Left renal cortex interstitium (tissue), 4 donors: Measurements from ENCODE around the gene SC5D. TPM values are rescaled to one million over a fixed set of nuclear protein-coding genes. Genes with fewer than 3 reads are reported as not detected.

ENCODE experiments used
- DNase-seq, 4 donors: peaks; one replicate each; pipeline ENCODE4 v3.0.0-alpha.2; 2013; ENCODE audit warnings: low read depth in 4 of 4, low spot score in 2 of 4, missing footprints in 1 of 4
- polyA plus RNA-seq, 4 donors: library from polyadenylated mRNA; unstranded; fragments of 120-200 nt; gene quantifications; one replicate each; pipeline ENCODE4 v1.2.1, GENCODE V29; 2013; ENCODE audit not compliant: insufficient read length in 4 of 4

SC5D gene
- polyA plus RNA-seq, 4 donors: 56.5 to 67.3 (median 60.9) TPM

DNA sequence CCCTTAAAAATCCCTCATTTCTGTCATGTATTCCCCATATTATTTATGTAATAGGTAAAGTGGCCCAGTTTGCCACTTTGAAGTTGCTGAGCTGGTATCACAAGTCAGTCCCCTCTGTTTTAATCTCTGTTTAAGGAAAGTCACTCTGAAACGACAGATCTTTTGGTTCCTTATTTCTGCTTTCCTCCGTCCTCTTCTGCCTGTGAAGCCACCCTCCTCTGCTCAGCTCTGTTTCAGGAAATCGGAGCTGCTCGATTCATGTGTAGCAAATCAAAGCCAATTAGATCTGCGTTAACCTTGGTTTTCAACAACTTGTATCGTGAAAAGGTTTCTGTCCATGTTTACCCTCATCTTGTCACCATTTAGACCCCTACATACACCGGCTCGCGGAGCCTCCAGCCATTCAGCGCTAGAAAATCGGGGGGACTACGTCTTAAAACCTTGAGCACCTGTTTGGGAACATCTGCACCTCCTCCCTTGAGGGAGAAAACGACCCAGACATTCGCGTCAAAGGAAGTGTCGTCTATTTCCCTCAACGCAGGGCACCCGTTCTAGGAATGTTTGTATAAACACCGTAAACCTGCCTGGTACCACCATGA lies 576 bp upstream of the SC5D start:
- peak in 3 of 4 donors; percentile 5 to 42 (median 24) for DNase-seq

- peak in 1 of 4 donors; percentile 34 for DNase-seq
Measured at GRCh38 chr11:121293288-121293594, 670 bp downstream of the SC5D start.

GRCh38 chr11:121295246-121296029 lies 2.9 kb downstream of the SC5D start:
- DNase-seq: no peak

GRCh38 chr11:121297872-121298271 lies 5.3 kb downstream of the SC5D start:
- no peak for DNase-seq

DNA sequence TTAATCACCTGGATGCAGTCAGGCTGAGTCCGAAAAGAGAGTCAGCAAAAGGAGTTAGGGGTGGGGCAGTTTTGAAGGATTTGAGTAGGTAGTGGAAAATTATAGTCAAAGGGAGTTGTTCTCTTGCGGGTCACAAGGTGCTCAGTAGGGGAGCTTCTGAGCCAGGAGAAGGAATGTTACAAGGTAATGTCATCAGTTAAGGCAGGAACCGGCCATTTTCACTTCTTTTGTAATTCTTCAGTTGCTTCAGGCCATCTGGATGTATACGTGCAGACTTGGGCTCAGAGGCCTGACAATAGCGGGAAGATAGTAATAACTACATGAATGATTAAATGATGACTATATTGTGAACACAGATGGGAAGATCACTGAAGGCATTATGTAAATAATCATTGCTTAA lies 6.2 kb downstream of the SC5D start:
- no peak for DNase-seq

DNA sequence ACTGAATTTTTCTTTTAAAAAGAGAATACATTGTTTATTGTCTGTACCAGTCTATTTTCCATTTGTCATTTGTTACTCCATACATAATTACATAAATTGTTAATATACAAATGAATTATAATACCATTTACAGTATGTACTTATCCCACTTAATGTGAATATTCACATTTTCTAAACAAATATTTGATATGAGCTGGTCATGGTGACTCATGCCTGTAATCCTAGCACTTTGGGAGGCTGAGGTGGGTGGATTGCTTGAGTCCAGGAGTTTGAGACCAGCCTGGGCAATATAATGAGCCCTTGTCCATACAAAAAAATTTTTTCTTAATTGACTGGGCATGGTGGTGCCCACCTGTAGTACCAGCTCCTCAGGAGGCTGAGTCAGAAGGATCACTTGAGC lies 6.8 kb downstream of the SC5D start:
- DNase-seq: no peak

DNA sequence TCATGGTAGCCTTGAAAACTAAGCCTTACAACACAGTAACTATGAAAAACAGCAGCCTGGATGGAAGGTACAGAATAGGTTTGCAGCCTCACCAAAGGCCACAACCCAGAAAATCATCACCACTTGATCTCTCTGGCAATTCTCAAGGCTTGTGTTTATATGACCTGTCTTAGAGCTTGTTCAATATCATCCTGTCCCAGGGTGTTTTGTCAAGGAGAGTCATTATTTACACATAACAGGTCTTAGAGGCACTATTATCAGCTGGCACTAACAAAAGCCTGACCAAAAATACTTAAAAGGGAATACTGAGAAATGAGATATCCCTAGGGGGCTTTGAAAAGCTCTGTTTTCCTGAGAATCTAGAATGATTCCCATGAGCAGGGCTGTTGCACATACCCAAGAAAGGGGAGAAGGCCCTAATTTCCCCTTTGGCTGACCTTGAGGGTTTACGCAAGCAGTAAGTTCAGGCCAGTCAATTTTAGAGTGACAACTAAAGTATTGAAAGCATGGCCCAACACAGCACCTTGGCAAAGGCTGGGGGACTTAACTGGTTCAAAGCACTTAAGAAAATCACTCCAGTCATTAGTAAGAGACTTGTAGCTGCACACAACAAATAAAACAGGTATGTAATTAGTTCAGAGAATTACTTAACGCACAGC lies 7.9 kb downstream of the SC5D start:
- no peak for DNase-seq

GRCh38 chr11:121300972-121301699 lies 8.6 kb downstream of the SC5D start:
- no peak for DNase-seq

- DNase-seq: no peak
Measured at GRCh38 chr11:121304759-121305158, 12.2 kb downstream of the SC5D start.

- DNase-seq: no peak
Measured at GRCh38 chr11:121308816-121309215, 16.2 kb downstream of the SC5D start.

DNA sequence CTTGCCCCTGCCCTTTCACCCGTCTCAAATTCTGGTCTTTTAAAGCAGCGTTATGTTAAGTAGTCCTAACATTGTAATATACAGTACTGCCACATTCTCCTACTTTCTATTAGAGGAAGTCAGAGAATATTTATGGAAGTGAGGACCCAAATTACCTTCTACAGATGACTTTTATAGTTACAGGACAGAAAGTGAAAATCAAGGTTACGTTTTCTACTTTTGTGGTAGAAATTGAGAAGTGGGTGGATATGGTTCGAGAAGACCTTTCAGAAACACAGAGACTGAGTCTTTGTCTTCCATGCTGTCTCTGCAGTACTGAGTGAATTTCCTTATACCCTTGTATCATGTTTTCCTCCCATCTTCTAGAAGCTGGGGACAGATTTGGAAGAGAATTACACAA lies 17.1 kb downstream of the SC5D start:
- DNase-seq: no peak

- no peak for DNase-seq
Measured at GRCh38 chr11:121310908-121311307, 18.3 kb downstream of the SC5D start.

- no peak for DNase-seq
Measured at GRCh38 chr11:121311373-121311772, 18.8 kb downstream of the SC5D start.

GRCh38 chr11:121312483-121312882 lies 19.9 kb downstream of the SC5D start:
- no peak for DNase-seq

DNA sequence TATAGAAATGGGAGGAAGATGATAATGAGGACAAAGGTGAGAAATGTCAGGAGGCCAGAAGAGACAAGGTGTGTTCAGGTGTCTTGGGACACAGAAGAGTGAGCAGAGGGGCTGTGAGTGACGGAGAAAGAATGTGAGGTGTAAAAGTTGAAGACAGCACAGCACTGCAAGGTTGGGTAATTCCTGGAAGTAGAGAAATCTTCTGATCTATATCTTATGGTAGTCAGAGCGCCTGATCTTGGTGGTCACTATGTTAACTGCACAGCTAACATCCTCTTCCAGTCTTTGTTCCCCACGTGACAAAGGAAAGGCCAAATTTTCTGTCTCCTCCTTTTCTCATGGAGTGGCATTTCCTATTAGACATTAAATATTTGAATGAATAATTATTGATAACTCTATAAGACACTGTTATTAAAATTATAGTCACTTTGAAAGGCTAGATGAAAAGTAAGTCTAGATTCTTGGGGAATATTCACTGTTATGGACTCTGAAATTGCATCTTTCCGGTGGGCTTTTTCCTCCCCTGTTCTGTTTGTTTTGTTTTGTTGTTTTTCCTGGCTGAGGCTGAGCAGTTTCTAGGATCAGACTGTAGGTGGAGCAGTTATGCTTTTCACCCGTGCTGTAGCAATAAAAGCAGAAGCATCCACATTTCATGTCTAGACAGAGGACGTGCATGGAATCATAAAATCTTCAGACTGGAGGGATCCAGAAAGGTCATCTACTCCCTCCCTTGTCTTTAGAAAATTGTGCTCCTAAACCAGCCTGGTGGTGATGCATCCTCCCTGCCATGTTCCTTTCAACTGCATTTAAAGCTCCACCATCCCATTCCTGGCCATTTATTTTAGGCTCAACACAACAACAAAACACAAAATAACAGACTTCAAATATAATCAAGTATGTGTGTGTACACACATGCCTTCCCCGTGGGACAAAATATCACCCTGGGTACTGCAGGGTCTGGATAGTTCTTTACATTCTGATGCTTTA lies 26.6 kb downstream of the SC5D start:
- peak in 3 of 4 donors; percentile 23 to 41 (median 30) for DNase-seq

GRCh38 chr11:121321614-121322243 lies 29.2 kb downstream of the SC5D start:
- DNase-seq: peak in 1 of 4 donors; percentile 21

DNA sequence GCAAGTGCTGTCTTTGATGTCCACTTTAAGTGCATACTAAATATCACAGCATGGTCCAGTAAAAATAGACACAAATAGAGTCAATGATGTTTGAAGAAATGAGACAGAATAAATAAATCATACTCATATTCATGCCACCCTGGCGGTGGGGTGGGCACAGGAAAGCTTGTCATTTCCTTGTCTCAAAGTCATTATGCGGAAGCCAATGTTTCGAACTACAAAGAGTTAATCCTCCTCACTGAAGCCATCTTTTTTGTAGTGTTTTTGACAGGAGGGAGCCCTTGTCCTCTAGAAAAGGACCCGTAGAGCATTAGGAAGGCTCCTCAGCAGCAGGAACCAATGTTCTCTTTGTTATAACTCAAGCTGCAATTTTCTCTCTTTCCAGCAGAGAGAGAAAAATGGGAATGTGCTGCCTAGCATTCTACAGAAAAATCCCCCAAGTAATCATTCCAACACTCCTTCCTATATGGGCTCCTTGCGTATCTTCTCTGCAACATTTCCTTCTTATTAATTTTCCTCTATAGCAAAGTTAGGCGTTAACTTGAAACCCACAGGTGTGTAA lies 30.6 kb downstream of the SC5D start:
- DNase-seq: no peak

GRCh38 chr11:121326230-121326629 lies 33.7 kb downstream of the SC5D start:
- DNase-seq: no peak

GRCh38 chr11:121327553-121327952 lies 35.0 kb downstream of the SC5D start:
- no peak for DNase-seq
